GM23338 (cell line): ENCODE data around the gene RPL15. TPM values are rescaled to one million over a fixed set of nuclear protein-coding genes. Genes with fewer than 3 reads are reported as not detected.

Source experiments
- ATAC-seq: fragments of 200-7000 bp; cut with Tn5 transposase; 3 replicates; pipeline ENCODE4 v1.9.1; 2020
- DNase-seq: peaks from one replicate; pipeline ENCODE4 v3.0.0-alpha.2; 2015; ENCODE audit warnings: low spot score
- H2AFZ ChIP-seq: fragments of 200-600 bp; sonication (generic); 2 replicates; pipeline ENCODE4 v1.8.0; 2016; ENCODE audit warnings: antibody characterized with exemption, mild to moderate bottlenecking, moderate library complexity
- H3F3A ChIP-seq: fragments of 200-600 bp; sonication (generic); replicated peaks from 2 replicates; pipeline ENCODE4 v1.8.0; 2017; ENCODE audit warnings: antibody characterized with exemption, mixed run types, low read depth
- H3K27ac ChIP-seq: fragments of 200-600 bp; sonication (generic); 2 replicates; pipeline ENCODE4 v1.6.1; 2016; ENCODE audit warnings: low read depth
- H3K27me3 ChIP-seq: fragments of 200-600 bp; sonication (generic); 2 replicates; pipeline ENCODE4 v1.8.0; 2016; ENCODE audit warnings: mild to moderate bottlenecking, mixed run types, moderate library complexity; ENCODE audit not compliant: insufficient read depth
- H3K36me3 ChIP-seq: fragments of 200-600 bp; sonication (generic); 2 replicates; pipeline ENCODE4 v1.8.0; 2016; ENCODE audit warnings: mild to moderate bottlenecking; ENCODE audit not compliant: insufficient read depth
- H3K4me1 ChIP-seq: fragments of 200-600 bp; sonication (generic); 2 replicates; pipeline ENCODE4 v1.8.0; 2016; ENCODE audit warnings: mild to moderate bottlenecking, moderate library complexity; ENCODE audit not compliant: insufficient read depth
- H3K4me2 ChIP-seq: fragments of 200-600 bp; sonication (generic); 2 replicates; pipeline ENCODE4 v1.7.1; 2017; ENCODE audit warnings: mixed run types
- H3K4me3 ChIP-seq: fragments of 200-600 bp; sonication (generic); 2 replicates; pipeline ENCODE4 v1.6.1; 2016; ENCODE audit warnings: mixed run types
- H3K79me2 ChIP-seq: fragments of 200-600 bp; sonication (generic); replicated peaks from 2 replicates; pipeline ENCODE4 v1.8.0; 2017; ENCODE audit warnings: mild to moderate bottlenecking; ENCODE audit not compliant: insufficient read depth
- H3K9me2 ChIP-seq: fragments of 200-600 bp; sonication (generic); 2 replicates; pipeline ENCODE4 v1.8.0; 2017; ENCODE audit not compliant: insufficient read depth
- H4K20me1 ChIP-seq: fragments of 200-600 bp; sonication (generic); replicated peaks from 2 replicates; pipeline ENCODE4 v1.8.0; 2017; ENCODE audit warnings: mild to moderate bottlenecking; ENCODE audit not compliant: insufficient read depth
- H3K27ac Mint-ChIP-seq: 2 replicates; pipeline ENCODE4 v1.8.0; 2020; ENCODE audit warnings: inconsistent platforms, mild to moderate bottlenecking, moderate library complexity, mixed read lengths
- H3K27me3 Mint-ChIP-seq: 3 replicates; pipeline ENCODE4 v1.8.0; 2022; ENCODE audit warnings: low read depth, mild to moderate bottlenecking, moderate library complexity, mixed read lengths, inconsistent platforms; ENCODE audit not compliant: insufficient read depth, poor library complexity
- H3K36me3 Mint-ChIP-seq: 3 replicates; pipeline ENCODE4 v1.8.0; 2021; ENCODE audit warnings: low read depth, mild to moderate bottlenecking, inconsistent platforms, moderate library complexity, mixed read lengths
- H3K4me1 Mint-ChIP-seq: 3 replicates; pipeline ENCODE4 v1.8.0; 2020; ENCODE audit warnings: mild to moderate bottlenecking, inconsistent platforms, mixed read lengths
- H3K4me3 Mint-ChIP-seq: 3 replicates; pipeline ENCODE4 v1.8.0; 2021; ENCODE audit warnings: moderate library complexity, mild to moderate bottlenecking, inconsistent platforms, mixed read lengths
- H3K9me3 Mint-ChIP-seq: 3 replicates; pipeline ENCODE4 v1.8.0; 2020; ENCODE audit warnings: moderate library complexity, mild to moderate bottlenecking, inconsistent platforms, mixed read lengths
- CREB1 ChIP-seq: fragments of 250-450 bp; sonication (Bioruptor Pico); IDR thresholded peaks from 2 replicates; pipeline ENCODE4 v1.5.0; 2020; ENCODE audit warnings: low read depth, mild to moderate bottlenecking, moderate library complexity
- CTCF ChIP-seq, 2 experiments: fragments of 200-600 bp in 1 of 2; sonication (generic) in 1 of 2; conservative IDR thresholded peaks; 2 replicates each; pipeline versions ENCODE4 v1.5.1 to v1.6.1; 2016 to 2017; ENCODE audit warnings: antibody characterized with exemption in 2 of 2, low read depth in 2 of 2, mild to moderate bottlenecking in 2 of 2, moderate library complexity in 1 of 2
- ETS1 ChIP-seq: IDR thresholded peaks from 2 replicates; pipeline ENCODE4 v1.6.1; 2016; ENCODE audit warnings: antibody characterized with exemption
- EZH2 ChIP-seq: fragments of 200-600 bp; sonication (generic); IDR thresholded peaks from one replicate; pipeline ENCODE4 v1.8.0; 2017; ENCODE audit warnings: antibody characterized with exemption, mild to moderate bottlenecking, low read depth; ENCODE audit not compliant: unreplicated experiment
- EZH2phosphoT487 ChIP-seq: fragments of 200-600 bp; sonication (generic); IDR thresholded peaks from one replicate; pipeline ENCODE4 v1.8.1; 2018; ENCODE audit warnings: antibody characterized with exemption; ENCODE audit not compliant: unreplicated experiment
- JUNB ChIP-seq: IDR thresholded peaks from one replicate; pipeline ENCODE4 v1.6.1; 2016; ENCODE audit warnings: antibody characterized with exemption; ENCODE audit not compliant: unreplicated experiment
- NANOG ChIP-seq: IDR thresholded peaks from 2 replicates; pipeline ENCODE4 v1.6.1; 2016; ENCODE audit warnings: antibody characterized with exemption, borderline replicate concordance
- POLR2AphosphoS5 ChIP-seq: IDR thresholded peaks from 2 replicates; pipeline ENCODE4 v1.6.1; 2016; ENCODE audit warnings: antibody characterized with exemption, low read depth
- REST ChIP-seq: IDR thresholded peaks from one replicate; pipeline ENCODE4 v1.6.1; 2018; ENCODE audit warnings: antibody characterized with exemption; ENCODE audit not compliant: unreplicated experiment
- STAT1 ChIP-seq: IDR thresholded peaks from one replicate; pipeline ENCODE4 v1.6.1; 2016; ENCODE audit warnings: antibody characterized with exemption; ENCODE audit not compliant: unreplicated experiment
- ZNF114 ChIP-seq: fragments of 250-450 bp; sonication (Bioruptor Pico); IDR thresholded peaks from 2 replicates; pipeline ENCODE4 v1.5.0; 2020; ENCODE audit warnings: mild to moderate bottlenecking, moderate library complexity
- ZNF331 ChIP-seq: fragments of 250-450 bp; sonication (Bioruptor Pico); IDR thresholded peaks from 2 replicates; pipeline ENCODE4 v1.5.0; 2020; ENCODE audit warnings: low read depth, mild to moderate bottlenecking, moderate library complexity
- ZNF462 ChIP-seq: fragments of 250-450 bp; sonication (Bioruptor Pico); IDR thresholded peaks from 2 replicates; pipeline ENCODE4 v1.5.0; 2020; ENCODE audit warnings: mild to moderate bottlenecking, moderate library complexity
- polyA plus RNA-seq: library from polyadenylated mRNA; unstranded; fragments of >200 nt; fragmentation: Nextera tagmentation; extraction: Ambion mirVana; gene quantifications from 2 replicates; pipeline ENCODE4 v1.2.1, GENCODE V29; 2016
- total RNA-seq: library from RNA; depleted of rRNA; stranded (reverse); fragments of >200 nt; shearing (Covaris generic); gene quantifications from 2 replicates; pipeline ENCODE4 v1.2.3, GENCODE V29; 2014

RPL15 gene
- total and polyA plus RNA-seq, 2 experiments from 2014 or later, result 2,868 to 3,117 TPM

- no peak for DNase-seq
- Histone ChIP-seq H3K27me3 (no peaks in the 10 kb centered on the region), H3K79me2 (no peaks in the 10 kb centered on the region), H3K9me2 (no peaks in the 10 kb centered on the region; the same call in 1 of the 2 replicates), H3K27ac (no peak overlapping the region), H3K4me1 (peaks cover 8% of the 10 kb centered on the region; the same call in 1 of the 2 replicates), H4K20me1 (no peaks in the 10 kb centered on the region), H3F3A (no peaks in the 10 kb centered on the region), H3K4me2 (no peak overlapping the region), H2AFZ (no peak overlapping the region), H3K4me3 (no peak overlapping the region), H3K36me3 (no peaks in the 10 kb centered on the region)
- Mint-ChIP-seq H3K9me3 (no peaks in the 10 kb centered on the region), H3K4me1 (peaks cover 13% of the 10 kb centered on the region), H3K27ac (no peak overlapping the region), H3K36me3 (no peaks in the 10 kb centered on the region), H3K4me3 (no peak overlapping the region), H3K27me3 (peaks cover 9% of the 10 kb centered on the region)
- no peak for ATAC-seq
- TF ChIP-seq CTCF (conservative IDR thresholded peaks at IDR 0.05; ENCODE audit: low read depth in 2 of 2), result no peak
- no peak for TF ChIP-seq ZNF462 (CRISPR knock-in tag)
- no peak for TF ChIP-seq ZNF114 (CRISPR knock-in tag)
- no peak for TF ChIP-seq STAT1
- TF ChIP-seq REST, result no peak
- TF ChIP-seq EZH2, result no peak
- TF ChIP-seq JUNB, result no peak
- TF ChIP-seq CREB1, result no peak
- no peak for TF ChIP-seq NANOG
- TF ChIP-seq EZH2phosphoT487, result no peak
- no peak for TF ChIP-seq ETS1
- TF ChIP-seq POLR2AphosphoS5, result no peak
- TF ChIP-seq ZNF331, result no peak
These were observed 11.6 kb downstream of the RPL15 start for GRCh38 chr3:23928524-23928923.
